Natural killer cell (primary cell): ENCODE measurements around the gene OR51V1. TPM values are rescaled to one million over a fixed set of nuclear protein-coding genes. Genes with fewer than 3 reads are reported as not detected.

Experiments used
- ATAC-seq, 3 donors: fragments of 150-1000 bp in 2 of 3; fragments of 200-7000 bp in 1 of 3; cut with Tn5 transposase; 1 replicate in 1 of 3; 2 replicates in 2 of 3; pipeline ENCODE4 v1.10.0; 2021; ENCODE audit warnings: mild to moderate bottlenecking in 2 of 3, moderate library complexity in 2 of 3
- DNase-seq, 2 donors: peaks; one replicate each; pipeline versions ENCODE4 v3.0.0 to v3.0.0-alpha.2; 2013 to 2021; ENCODE audit warnings: mixed read lengths in 1 of 2
- H3K27ac ChIP-seq: one replicate; pipeline ENCODE4 v1.5.1; 2013; ENCODE audit warnings: mild to moderate bottlenecking, low read length
- H3K27me3 ChIP-seq: one replicate; pipeline ENCODE4 v1.6.1; 2013; ENCODE audit warnings: low read length; ENCODE audit not compliant: control insufficient read depth, insufficient read depth
- H3K36me3 ChIP-seq: one replicate; pipeline ENCODE4 v1.6.1; 2013; ENCODE audit warnings: low read length; ENCODE audit not compliant: control insufficient read depth, insufficient read depth
- H3K4me1 ChIP-seq: one replicate; pipeline ENCODE4 v1.6.1; 2013; ENCODE audit warnings: low read length; ENCODE audit not compliant: control insufficient read depth, insufficient read depth
- H3K4me3 ChIP-seq: one replicate; pipeline ENCODE4 v1.5.1; 2013; ENCODE audit warnings: low read length
- H3K9me3 ChIP-seq: one replicate; pipeline ENCODE4 v1.6.1; 2013; ENCODE audit warnings: low read length; ENCODE audit not compliant: control insufficient read depth, insufficient read depth
- H3K27ac Mint-ChIP-seq, 2 donors: one replicate each; pipeline ENCODE4 v1.8.0; 2022; ENCODE audit warnings: mild to moderate bottlenecking in 2 of 2, mixed read lengths in 2 of 2, moderate library complexity in 1 of 2
- H3K27me3 Mint-ChIP-seq, 2 donors: one replicate each; pipeline ENCODE4 v1.8.0; 2022; ENCODE audit warnings: low read depth in 2 of 2, mixed read lengths in 2 of 2
- H3K36me3 Mint-ChIP-seq: one replicate; pipeline ENCODE4 v1.8.0; 2022; ENCODE audit warnings: mixed read lengths
- H3K4me1 Mint-ChIP-seq, 2 donors: one replicate each; pipeline ENCODE4 v1.8.0; 2022; ENCODE audit warnings: mixed read lengths in 2 of 2
- H3K4me3 Mint-ChIP-seq: one replicate; pipeline ENCODE4 v1.8.0; 2022; ENCODE audit warnings: mild to moderate bottlenecking, moderate library complexity, mixed read lengths
- H3K9me3 Mint-ChIP-seq, 2 donors: one replicate each; pipeline ENCODE4 v1.8.0; 2022; ENCODE audit warnings: mixed read lengths in 2 of 2
- CTCF ChIP-seq: fragments of 200-600 bp; IDR thresholded peaks from one replicate; pipeline ENCODE4 v1.8.0; 2022; ENCODE audit warnings: antibody characterized with exemption
- WGBS: methylation state at CpG from one replicate; pipeline ENCODE4 v1.1.7; 2013; ENCODE audit warnings: missing lambda C conversion rate; ENCODE audit not compliant: insufficient coverage; 5-methylcytosine and 5-hydroxymethylcytosine counted together
- intact Hi-C: fragments of 100-400 bp; cut with micrococcal nuclease; formaldehyde crosslinking; loops from one replicate; pipeline ENCODE4 v1.14.2; 2022
- total RNA-seq, 4 donors: library from RNA; stranded (reverse); fragments of 120-200 nt in 1 of 4; gene quantifications; one replicate each; pipeline versions ENCODE4 v1.2.3 to v1.2.4, GENCODE V29; 2013 to 2022

Gene OR51V1
- total RNA-seq, 3 donors from 2014 or later (not counting 1 experiment from before 2014, with no cell fraction given), result not detected

GRCh38 chr11:5151713-5152153 is 48.7 kb downstream of the OR51V1 start:
- no peaks in the 10 kb centered on the region for H3K9me3 ChIP-seq
- Mint-ChIP-seq H3K27me3 (no peaks in the 10 kb centered on the region), H3K9me3 (no peaks in the 10 kb centered on the region), H3K4me1 (no peaks in the 10 kb centered on the region), H3K27ac (no peak overlapping the region), H3K36me3 (no peaks in the 10 kb centered on the region), H3K4me3 (no peak overlapping the region)
- no peaks in the 10 kb centered on the region for H3K4me1 ChIP-seq
- TF ChIP-seq CTCF, result no peak
- no peaks in the 10 kb centered on the region for H3K36me3 ChIP-seq
- no peak for ATAC-seq
- intact Hi-C loops, result no loop called here
- 77% methylated on average over 3 of the region's 3 CpGs for WGBS
- DNase-seq, result no peak
- H3K27ac ChIP-seq, result no peak overlapping the region
- H3K27me3 ChIP-seq, result no peaks in the 10 kb centered on the region
- no peak overlapping the region for H3K4me3 ChIP-seq

Other genes starting within 250 kb of the OR51V1 start
- not detected for gene OR51A2, start 245.0 kb downstream of the OR51V1 start, total RNA-seq
- not detected for gene OR51L1, start 205.8 kb downstream of the OR51V1 start, total RNA-seq
- gene OR52J3, start 154.2 kb downstream of the OR51V1 start, total RNA-seq, result not detected
- not detected for gene OR52E2, start 141.1 kb downstream of the OR51V1 start, total RNA-seq
- gene OR52E1, start 131.1 kb downstream of the OR51V1 start, total RNA-seq, result not detected
- gene OR52A5, start 62.3 kb downstream of the OR51V1 start, total RNA-seq, result not detected
- gene OR52A1, start 45.9 kb downstream of the OR51V1 start, total RNA-seq, result not detected
- gene HBB, start 26.4 kb upstream of the OR51V1 start, total RNA-seq, result 10 to 100 TPM in 1 of 3 donors, 1 to 10 TPM in 1, not detected in 1; 2.6 to 10.6 TPM
- not detected for gene HBD, start 33.8 kb upstream of the OR51V1 start, total RNA-seq
- gene HBG1, start 49.2 kb upstream of the OR51V1 start, total RNA-seq, result not detected
- gene HBG2, start 54.1 kb upstream of the OR51V1 start, total RNA-seq, result not detected
- not detected for gene HBE1, start 69.3 kb upstream of the OR51V1 start, total RNA-seq
- gene OR51B4, start 101.3 kb upstream of the OR51V1 start, total RNA-seq, result not detected
- not detected for gene OR51B2, start 123.6 kb upstream of the OR51V1 start, total RNA-seq
- gene OR51B5, start 142.8 kb upstream of the OR51V1 start, total RNA-seq, result not detected
- not detected for gene OR51B6, start 150.8 kb upstream of the OR51V1 start, total RNA-seq
- gene OR51M1, start 183.1 kb upstream of the OR51V1 start, total RNA-seq, result not detected
- gene OR51Q1, start 221.4 kb upstream of the OR51V1 start, total RNA-seq, result not detected
- gene OR51I1, start 240.8 kb upstream of the OR51V1 start, total RNA-seq, result not detected
- gene OR51I2, start 248.6 kb upstream of the OR51V1 start, total RNA-seq, result not detected